ENCODE data around the gene TMOD3. TPM values are rescaled to one million over a fixed set of nuclear protein-coding genes. Genes with fewer than 3 reads are reported as not detected.
"Not testable (repeated sequence)": the region's sequence is repeated elsewhere in the genome, so short reads cannot be mapped to it uniquely, and the experiment has no call there.

TMOD3 gene
- polyA plus RNA-seq, 1 donor, result 44.0 TPM

DNA sequence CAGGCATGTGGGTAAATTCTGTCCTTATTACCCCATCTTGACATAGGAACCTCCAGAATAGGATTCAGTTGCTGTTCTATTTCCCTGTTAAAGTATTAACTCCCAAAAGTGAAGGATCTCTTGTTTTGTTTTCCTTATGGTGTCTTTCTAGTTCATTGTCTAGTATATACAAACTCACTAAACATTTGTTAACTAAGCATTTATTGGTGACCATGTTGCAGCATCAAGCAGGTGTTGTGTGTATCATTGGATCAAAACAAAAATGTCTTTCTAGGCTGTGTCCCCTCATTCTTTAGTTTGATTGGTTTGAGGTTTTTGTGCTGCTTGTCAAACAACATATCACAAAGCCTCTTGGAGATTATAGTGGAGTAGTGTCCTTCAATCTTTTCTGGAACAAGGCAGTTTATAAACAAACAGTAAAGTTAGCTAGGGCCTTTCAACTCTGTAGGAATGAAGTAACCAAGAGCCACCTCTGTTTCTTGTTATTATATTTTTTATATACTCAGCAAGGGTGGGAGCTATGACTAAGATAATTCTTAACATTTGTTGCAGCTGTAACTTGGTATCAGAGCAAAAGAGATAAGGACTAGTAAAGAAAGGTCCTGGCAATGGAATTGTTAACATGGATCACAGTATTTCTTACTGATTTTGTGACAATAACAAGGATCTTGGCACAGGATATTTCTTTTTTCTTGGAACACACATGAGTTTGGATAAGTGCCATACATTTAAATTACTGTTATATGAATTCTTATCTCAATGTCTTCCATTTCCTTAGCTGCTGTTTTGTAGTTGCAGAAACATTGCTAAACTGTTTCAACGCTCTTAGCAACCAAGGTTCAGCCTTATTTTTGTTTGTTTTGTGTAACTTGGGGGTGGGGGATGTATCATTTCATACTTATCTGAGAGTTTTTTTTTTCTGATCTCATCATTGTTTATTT, 49.3 kb downstream of the TMOD3 start:
- Histone ChIP-seq H3K27ac (ENCODE audit: low read length) (peak overlapping the region; percentile 18), H3K4me3 (ENCODE audit: low read length) (no peak overlapping the region), H3K27me3 (ENCODE audit: control insufficient read depth, insufficient read depth, low read length) (no peaks in the 10 kb centered on the region), H3K4me1 (ENCODE audit: control insufficient read depth, insufficient read depth, low read length) (peaks cover 3% of the 10 kb centered on the region), H3K9me3 (ENCODE audit: control insufficient read depth, low read depth, low read length) (no peaks in the 10 kb centered on the region), H3K36me3 (ENCODE audit: control insufficient read depth, insufficient read depth, low read length) (peaks cover 14% of the 10 kb centered on the region)
- peak; percentile 35 to 65 for DNase-seq
- no CpG with 5 or more reads among the region's 1 CpG for WGBS (ENCODE audit: insufficient coverage, low lambda C conversion rate)

DNA sequence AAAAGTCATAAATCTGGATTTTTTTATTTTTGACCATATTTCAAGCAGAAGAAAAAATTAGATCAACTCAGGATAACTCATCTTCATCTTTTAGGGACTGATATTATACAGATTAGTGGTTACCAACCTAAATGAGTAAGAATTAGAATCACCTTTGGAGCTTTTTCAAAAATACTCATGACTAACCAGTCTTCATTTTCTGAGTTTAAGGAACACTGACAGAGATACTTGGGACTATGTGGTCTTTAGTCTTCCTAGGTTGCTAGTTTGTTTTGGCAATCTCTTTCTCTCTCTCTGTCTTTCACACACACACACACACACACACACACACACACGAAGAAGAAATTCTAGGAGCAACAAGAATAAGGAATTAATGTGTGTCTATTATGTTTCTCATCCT, 50.1 kb downstream of the TMOD3 start:
- Histone ChIP-seq H3K4me1 (ENCODE audit: control insufficient read depth, insufficient read depth, low read length) (peaks cover 3% of the 10 kb centered on the region), H3K27ac (ENCODE audit: low read length) (peak overlapping the region; percentile 18), H3K4me3 (ENCODE audit: low read length) (no peak overlapping the region), H3K36me3 (ENCODE audit: control insufficient read depth, insufficient read depth, low read length) (peaks cover 14% of the 10 kb centered on the region), H3K9me3 (ENCODE audit: control insufficient read depth, low read depth, low read length) (no peaks in the 10 kb centered on the region), H3K27me3 (ENCODE audit: control insufficient read depth, insufficient read depth, low read length) (no peaks in the 10 kb centered on the region)
- WGBS (ENCODE audit: insufficient coverage, low lambda C conversion rate), result no CpG with 5 or more reads among the region's 1 CpG
- no peak for DNase-seq

DNA sequence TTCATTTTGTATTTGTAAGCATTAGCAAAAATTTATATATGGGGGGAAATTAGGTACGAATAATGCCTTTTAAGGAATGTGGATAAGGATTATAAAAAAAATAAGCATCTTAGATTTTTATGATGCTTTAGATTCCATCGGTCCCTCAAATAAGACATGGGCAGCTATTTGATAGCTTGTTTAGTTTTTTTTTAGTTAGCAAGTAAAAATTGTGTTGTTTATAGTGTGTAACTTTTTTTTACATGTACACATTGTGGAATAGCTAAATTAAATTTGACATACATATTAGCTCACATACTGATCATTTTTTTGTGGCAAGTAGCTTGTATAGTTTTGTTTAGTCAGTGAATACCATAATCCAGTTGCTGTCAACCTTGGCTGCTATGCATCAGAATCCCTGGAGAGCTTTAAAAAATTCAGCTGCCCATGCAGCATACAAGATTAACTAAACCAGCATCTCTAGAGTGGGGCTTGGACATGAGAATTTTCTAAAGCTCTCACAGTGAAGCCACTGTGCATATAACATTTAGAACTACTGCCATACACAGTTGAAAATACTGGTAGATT, 53.9 kb downstream of the TMOD3 start:
- no peak overlapping the region for H3K27ac ChIP-seq (ENCODE audit: low read length)
- no peak for DNase-seq
- no peaks in the 10 kb centered on the region for H3K27me3 ChIP-seq (ENCODE audit: control insufficient read depth, insufficient read depth, low read length)
- peaks cover 3% of the 10 kb centered on the region for H3K4me1 ChIP-seq (ENCODE audit: control insufficient read depth, insufficient read depth, low read length)
- peaks cover 10% of the 10 kb centered on the region for H3K9me3 ChIP-seq (ENCODE audit: control insufficient read depth, low read depth, low read length)
- H3K4me3 ChIP-seq (ENCODE audit: low read length), result no peak overlapping the region
- peaks cover 13% of the 10 kb centered on the region for H3K36me3 ChIP-seq (ENCODE audit: control insufficient read depth, insufficient read depth, low read length)
- 82% methylated on average over 2 of the region's 2 CpGs for WGBS (ENCODE audit: insufficient coverage, low lambda C conversion rate)

DNA sequence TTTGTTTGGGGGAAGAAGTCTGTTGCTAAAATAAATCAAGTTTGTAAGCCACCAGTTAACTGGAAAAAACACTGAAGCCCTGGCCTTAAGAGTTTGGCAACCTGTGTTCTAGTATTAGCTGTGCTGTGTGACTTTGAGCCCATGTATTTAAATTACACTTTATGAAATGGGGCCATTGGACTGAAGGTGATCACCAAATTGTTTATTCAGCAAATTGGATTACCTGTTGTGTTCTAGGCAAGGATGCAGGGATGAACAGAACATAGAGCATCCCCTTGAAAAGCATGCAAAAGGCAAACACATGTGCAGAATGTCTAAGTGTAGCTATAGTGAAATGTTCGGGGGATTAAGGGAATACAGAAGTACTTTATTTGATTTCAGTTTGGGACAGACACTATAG, 54.6 kb downstream of the TMOD3 start:
- H3K36me3 ChIP-seq (ENCODE audit: control insufficient read depth, insufficient read depth, low read length), result peaks cover 13% of the 10 kb centered on the region
- no peaks in the 10 kb centered on the region for H3K27me3 ChIP-seq (ENCODE audit: control insufficient read depth, insufficient read depth, low read length)
- no peak overlapping the region for H3K27ac ChIP-seq (ENCODE audit: low read length)
- H3K4me3 ChIP-seq (ENCODE audit: low read length), result no peak overlapping the region
- no peak for DNase-seq
- H3K4me1 ChIP-seq (ENCODE audit: control insufficient read depth, insufficient read depth, low read length), result peaks cover 3% of the 10 kb centered on the region
- WGBS (ENCODE audit: insufficient coverage, low lambda C conversion rate), result 100% methylated on average over 1 of the region's 1 CpG
- peaks cover 10% of the 10 kb centered on the region for H3K9me3 ChIP-seq (ENCODE audit: control insufficient read depth, low read depth, low read length)

DNA sequence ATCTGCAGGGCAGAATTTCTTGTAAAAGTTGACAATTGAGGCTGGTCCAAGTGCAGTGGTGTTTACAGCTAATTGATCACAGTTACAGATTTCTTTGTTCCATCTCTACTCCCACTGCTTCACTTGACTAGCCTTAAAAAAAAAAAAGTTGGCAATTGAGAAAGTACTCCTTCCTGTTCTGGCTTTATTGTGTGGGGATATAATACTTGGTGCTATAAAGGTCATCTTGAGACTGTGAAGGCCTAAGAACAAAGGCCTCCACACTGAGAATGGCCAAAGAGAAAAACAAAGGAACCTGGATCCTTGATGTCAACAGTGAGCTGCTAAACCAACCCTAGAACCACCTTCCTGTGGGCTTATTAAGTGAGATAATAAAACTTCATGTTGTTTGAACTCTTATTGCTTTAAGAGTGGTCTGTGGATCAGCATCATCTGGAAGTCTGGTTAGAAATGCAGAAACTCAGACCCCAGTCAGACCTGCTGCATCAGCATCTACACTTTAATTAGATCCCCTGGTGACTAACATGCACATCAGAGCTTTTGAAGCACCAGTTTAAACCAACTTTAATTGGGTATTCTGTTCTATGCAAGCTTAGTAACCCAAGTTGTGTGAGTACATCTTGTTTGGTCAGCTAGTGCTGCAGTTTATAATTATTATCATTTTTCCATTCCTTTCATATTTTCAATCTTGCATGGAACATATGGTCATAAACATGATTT, 55.2 kb downstream of the TMOD3 start:
- Histone ChIP-seq H3K27me3 (ENCODE audit: control insufficient read depth, insufficient read depth, low read length) (no peaks in the 10 kb centered on the region), H3K9me3 (ENCODE audit: control insufficient read depth, low read depth, low read length) (peaks cover 10% of the 10 kb centered on the region), H3K36me3 (ENCODE audit: control insufficient read depth, insufficient read depth, low read length) (peaks cover 13% of the 10 kb centered on the region), H3K27ac (ENCODE audit: low read length) (no peak overlapping the region), H3K4me3 (ENCODE audit: low read length) (no peak overlapping the region), H3K4me1 (ENCODE audit: control insufficient read depth, insufficient read depth, low read length) (peaks cover under 1% of the 10 kb centered on the region)
- no peak for DNase-seq

DNA sequence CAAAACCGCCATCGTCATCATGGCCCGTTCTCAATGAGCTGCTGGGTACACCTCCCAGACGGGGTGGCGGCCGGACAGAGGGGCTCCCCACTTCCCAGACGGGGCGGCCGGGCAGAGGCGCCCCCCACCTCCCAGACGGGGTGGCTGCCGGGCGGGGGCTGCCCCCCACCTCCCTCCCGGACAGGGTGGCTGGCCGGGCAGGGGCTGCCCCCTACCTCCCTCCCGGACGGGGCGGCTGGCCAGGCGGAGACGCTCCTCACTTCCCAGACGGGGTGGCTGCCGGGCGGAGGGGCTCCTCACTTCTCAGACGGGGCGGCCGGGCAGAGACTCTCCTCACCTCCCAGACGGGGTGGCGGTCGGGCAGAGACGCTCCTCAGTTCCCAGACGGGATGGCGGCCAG, 56.3 kb downstream of the TMOD3 start:
- not testable (repeated sequence) for H3K27ac ChIP-seq (ENCODE audit: low read length); DNase-seq; H3K4me1 ChIP-seq (ENCODE audit: control insufficient read depth, insufficient read depth, low read length); H3K27me3 ChIP-seq (ENCODE audit: control insufficient read depth, insufficient read depth, low read length); H3K9me3 ChIP-seq (ENCODE audit: control insufficient read depth, low read depth, low read length); H3K4me3 ChIP-seq (ENCODE audit: low read length)
- peaks cover 12% of the 10 kb centered on the region for H3K36me3 ChIP-seq (ENCODE audit: control insufficient read depth, insufficient read depth, low read length)
- no CpG with 5 or more reads among the region's 32 CpGs for WGBS (ENCODE audit: insufficient coverage, low lambda C conversion rate)

DNA sequence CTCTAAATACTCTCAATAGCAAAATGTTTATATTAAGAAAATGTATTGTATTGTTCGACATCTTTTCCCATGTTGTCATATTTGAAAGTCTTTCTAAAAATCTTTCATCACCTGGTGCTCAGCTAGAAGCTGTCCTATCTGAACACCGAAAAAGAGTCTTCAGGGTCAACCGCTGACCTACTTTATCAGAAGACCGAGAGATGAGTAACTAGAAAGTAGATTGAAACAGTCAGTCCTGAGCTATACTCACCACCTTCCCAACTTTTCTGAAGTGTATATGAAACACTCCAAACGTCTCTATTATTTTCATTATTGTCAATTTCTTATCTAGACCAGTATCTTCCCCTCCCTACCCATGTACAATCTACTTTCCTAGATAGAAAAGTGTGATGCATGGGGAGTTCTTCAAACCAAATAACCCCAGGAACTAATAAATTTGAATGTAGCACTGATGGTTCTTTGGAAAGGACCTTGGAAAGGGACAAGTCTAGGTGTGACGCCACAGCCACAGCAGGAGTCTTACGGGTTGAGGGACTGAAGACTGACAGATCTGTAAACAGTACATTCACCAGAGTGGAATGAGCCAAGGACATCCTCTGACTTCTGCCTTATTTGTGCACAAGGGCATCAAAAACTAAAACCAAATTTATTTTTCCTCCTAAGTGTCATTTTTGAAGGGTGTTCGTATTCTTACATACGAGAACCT, 58.6 kb downstream of the TMOD3 start:
- H3K4me1 ChIP-seq (ENCODE audit: control insufficient read depth, insufficient read depth, low read length), result no peaks in the 10 kb centered on the region
- H3K4me3 ChIP-seq (ENCODE audit: low read length), result no peak overlapping the region
- H3K27me3 ChIP-seq (ENCODE audit: control insufficient read depth, insufficient read depth, low read length), result no peaks in the 10 kb centered on the region
- WGBS (ENCODE audit: insufficient coverage, low lambda C conversion rate), result 89% methylated on average over 4 of the region's 9 CpGs
- H3K36me3 ChIP-seq (ENCODE audit: control insufficient read depth, insufficient read depth, low read length), result peaks cover 16% of the 10 kb centered on the region
- peaks cover 10% of the 10 kb centered on the region for H3K9me3 ChIP-seq (ENCODE audit: control insufficient read depth, low read depth, low read length)
- no peak overlapping the region for H3K27ac ChIP-seq (ENCODE audit: low read length)
- no peak for DNase-seq

DNA sequence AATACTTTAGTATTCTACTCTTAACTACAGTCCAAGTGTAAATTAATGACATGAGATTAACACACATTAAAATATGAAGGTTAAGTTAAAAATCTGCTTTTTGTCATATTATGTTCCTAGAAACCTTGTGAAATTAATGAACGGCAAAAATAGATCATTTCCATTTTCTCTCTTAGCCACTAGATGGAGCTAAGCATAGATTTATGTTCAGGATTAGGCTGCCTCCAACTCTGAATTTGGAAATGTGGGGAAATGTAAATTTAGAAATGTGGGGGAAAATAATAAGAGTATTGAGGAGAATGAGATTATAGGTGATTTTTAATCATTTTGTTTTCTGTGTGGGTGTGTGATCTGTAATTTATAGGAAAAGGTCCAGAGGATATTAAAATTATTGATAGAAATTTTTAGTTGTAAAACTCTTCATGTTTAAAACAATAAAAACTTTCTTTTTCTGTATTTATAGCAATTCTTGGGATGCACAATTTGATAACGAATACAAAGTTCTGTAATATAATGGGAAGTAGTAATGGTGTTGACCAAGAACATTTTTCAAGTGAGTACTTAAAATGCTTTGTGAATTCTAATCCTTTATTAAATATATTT, 59.2 kb downstream of the TMOD3 start:
- Histone ChIP-seq H3K27ac (ENCODE audit: low read length) (no peak overlapping the region), H3K36me3 (ENCODE audit: control insufficient read depth, insufficient read depth, low read length) (peaks cover 19% of the 10 kb centered on the region), H3K4me1 (ENCODE audit: control insufficient read depth, insufficient read depth, low read length) (no peaks in the 10 kb centered on the region), H3K4me3 (ENCODE audit: low read length) (no peak overlapping the region), H3K9me3 (ENCODE audit: control insufficient read depth, low read depth, low read length) (peaks cover 10% of the 10 kb centered on the region), H3K27me3 (ENCODE audit: control insufficient read depth, insufficient read depth, low read length) (no peaks in the 10 kb centered on the region)
- no peak for DNase-seq
- 100% methylated on average over 1 of the region's 2 CpGs for WGBS (ENCODE audit: insufficient coverage, low lambda C conversion rate)

DNA sequence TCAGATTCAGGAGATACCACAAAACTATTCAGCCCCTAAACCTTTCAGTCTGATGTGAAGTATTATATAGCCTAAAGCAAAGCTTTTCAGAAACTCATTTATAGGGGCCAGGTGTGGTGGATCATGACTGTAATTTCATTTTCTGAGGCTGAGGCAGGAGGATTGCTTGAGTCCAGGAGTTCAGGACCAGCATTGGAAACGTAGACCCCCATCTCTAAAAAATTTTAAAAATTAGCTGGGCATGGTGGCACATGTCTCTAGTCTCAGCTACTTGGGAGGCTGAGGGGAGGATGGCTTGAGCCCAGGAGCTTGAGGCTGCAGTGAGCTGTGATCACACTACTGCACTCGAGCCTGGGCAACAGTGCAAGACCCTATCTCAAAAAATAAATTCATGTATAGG, 60.0 kb downstream of the TMOD3 start:
- no CpG with 5 or more reads among the region's 2 CpGs for WGBS (ENCODE audit: insufficient coverage, low lambda C conversion rate)
- Histone ChIP-seq H3K4me3 (ENCODE audit: low read length) (no peak overlapping the region), H3K36me3 (ENCODE audit: control insufficient read depth, insufficient read depth, low read length) (peaks cover 25% of the 10 kb centered on the region), H3K27me3 (ENCODE audit: control insufficient read depth, insufficient read depth, low read length) (no peaks in the 10 kb centered on the region), H3K4me1 (ENCODE audit: control insufficient read depth, insufficient read depth, low read length) (no peaks in the 10 kb centered on the region), H3K27ac (ENCODE audit: low read length) (no peak overlapping the region), H3K9me3 (ENCODE audit: control insufficient read depth, low read depth, low read length) (peaks cover 10% of the 10 kb centered on the region)
- DNase-seq, result no peak

DNA sequence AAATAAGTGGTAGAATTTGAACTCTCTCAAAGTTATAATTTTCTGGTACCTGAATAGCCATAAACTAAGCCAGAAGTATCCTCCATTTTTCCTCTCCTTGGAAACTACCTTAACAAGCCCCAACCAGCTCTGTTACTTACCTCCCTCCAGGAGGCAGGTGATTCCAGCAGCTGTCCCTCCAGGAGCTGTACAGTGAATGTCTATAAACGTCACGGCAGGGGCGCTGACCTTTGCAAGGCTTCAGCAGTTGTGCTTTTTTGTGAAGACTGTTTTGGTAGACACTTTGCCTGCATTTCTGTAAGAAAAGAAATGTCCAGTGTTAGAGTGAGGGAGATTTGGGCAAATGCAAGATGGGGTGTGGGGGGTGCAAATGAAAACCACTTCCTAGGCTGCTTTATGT, 75.0 kb downstream of the TMOD3 start:
- no peak overlapping the region for H3K27ac ChIP-seq (ENCODE audit: low read length)
- no peak overlapping the region for H3K4me3 ChIP-seq (ENCODE audit: low read length)
- H3K4me1 ChIP-seq (ENCODE audit: control insufficient read depth, insufficient read depth, low read length), result no peaks in the 10 kb centered on the region
- DNase-seq, result no peak
- WGBS (ENCODE audit: insufficient coverage, low lambda C conversion rate), result no CpG with 5 or more reads among the region's 3 CpGs
- no peaks in the 10 kb centered on the region for H3K27me3 ChIP-seq (ENCODE audit: control insufficient read depth, insufficient read depth, low read length)
- H3K36me3 ChIP-seq (ENCODE audit: control insufficient read depth, insufficient read depth, low read length), result peaks cover 47% of the 10 kb centered on the region
- no peaks in the 10 kb centered on the region for H3K9me3 ChIP-seq (ENCODE audit: control insufficient read depth, low read depth, low read length)
